Upper lobe of left lung (tissue), 4 donors: ENCODE results near the gene SGO2.

ENCODE experiments used
- POLR2A ChIP-seq, 4 donors: fragments of 450-650 bp; IDR thresholded peaks; one replicate each; pipeline ENCODE4 v1.5.1; 2016 to 2017; ENCODE audit warnings: antibody characterized with exemption in 4 of 4, mild to moderate bottlenecking in 2 of 4
- TF ChIP-seq, protein P1 (sequence below), 6 experiments: fragments of 450-650 bp in 4 of 6; fragments of 200-600 bp in 2 of 6; sonication (generic) in 2 of 6; IDR thresholded peaks; one replicate each; pipeline ENCODE4 v1.5.1; 2016 to 2019; ENCODE audit warnings: antibody characterized with exemption in 6 of 6

DNA sequence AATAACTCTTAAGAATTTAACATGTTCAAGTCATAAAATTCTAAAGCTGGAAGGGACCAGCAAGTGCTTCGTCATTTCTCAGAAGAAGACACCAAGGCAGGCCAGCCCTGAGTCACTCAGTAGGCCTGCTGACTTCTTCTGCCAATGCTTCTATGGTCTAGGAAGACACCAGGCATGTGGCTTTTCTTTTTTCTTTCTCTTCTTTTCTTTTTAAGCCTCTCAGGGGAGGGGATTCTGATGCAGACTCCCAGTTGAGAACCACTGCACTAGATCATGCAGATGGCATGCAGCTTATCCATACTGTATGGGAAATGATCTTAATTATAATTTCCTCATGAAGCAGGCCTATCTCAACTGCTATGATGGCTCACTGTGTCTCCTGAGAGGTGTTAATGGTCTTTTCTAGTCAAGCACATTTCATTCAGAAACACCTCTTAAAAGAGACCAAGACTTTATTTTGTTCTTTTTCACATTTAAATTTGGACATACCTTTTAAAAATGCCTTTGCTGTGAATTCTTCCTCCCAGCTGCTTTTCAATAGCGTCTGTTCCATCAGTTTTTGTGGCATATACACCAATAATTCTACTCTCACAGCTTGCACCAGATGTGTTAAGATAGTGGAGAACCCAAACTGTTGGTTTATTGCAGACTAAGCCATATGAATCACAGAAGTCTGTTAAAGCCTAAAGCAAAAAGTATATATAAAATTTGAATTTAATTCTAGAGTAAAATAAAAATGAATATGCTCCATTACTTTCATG lies 27.4 kb upstream of the SGO2 start:
- TF ChIP-seq, protein P1, sequence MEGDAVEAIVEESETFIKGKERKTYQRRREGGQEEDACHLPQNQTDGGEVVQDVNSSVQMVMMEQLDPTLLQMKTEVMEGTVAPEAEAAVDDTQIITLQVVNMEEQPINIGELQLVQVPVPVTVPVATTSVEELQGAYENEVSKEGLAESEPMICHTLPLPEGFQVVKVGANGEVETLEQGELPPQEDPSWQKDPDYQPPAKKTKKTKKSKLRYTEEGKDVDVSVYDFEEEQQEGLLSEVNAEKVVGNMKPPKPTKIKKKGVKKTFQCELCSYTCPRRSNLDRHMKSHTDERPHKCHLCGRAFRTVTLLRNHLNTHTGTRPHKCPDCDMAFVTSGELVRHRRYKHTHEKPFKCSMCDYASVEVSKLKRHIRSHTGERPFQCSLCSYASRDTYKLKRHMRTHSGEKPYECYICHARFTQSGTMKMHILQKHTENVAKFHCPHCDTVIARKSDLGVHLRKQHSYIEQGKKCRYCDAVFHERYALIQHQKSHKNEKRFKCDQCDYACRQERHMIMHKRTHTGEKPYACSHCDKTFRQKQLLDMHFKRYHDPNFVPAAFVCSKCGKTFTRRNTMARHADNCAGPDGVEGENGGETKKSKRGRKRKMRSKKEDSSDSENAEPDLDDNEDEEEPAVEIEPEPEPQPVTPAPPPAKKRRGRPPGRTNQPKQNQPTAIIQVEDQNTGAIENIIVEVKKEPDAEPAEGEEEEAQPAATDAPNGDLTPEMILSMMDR (IDR thresholded peaks at IDR 0.05): no peak
- no peak for TF ChIP-seq POLR2A (IDR thresholded peaks at IDR 0.05)
